HG02571 (cell line): Measurements from ENCODE around the gene C1orf50.
"Not testable (repeated sequence)": the region's sequence is repeated elsewhere in the genome, so short reads cannot be mapped to it uniquely, and the experiment has no call there.

Source experiments
- ATAC-seq: cut with Tn5 transposase; IDR thresholded peaks from one replicate; pipeline ENCODE4 v1.9.1; 2021; ENCODE audit warnings: mild to moderate bottlenecking, moderate library complexity; ENCODE audit not compliant: unreplicated experiment

C1orf50 gene

GRCh38 chr1:42797414-42797813 is 30.4 kb downstream of the C1orf50 start:
- ATAC-seq = no peak

- no peak for ATAC-seq
Measured at GRCh38 chr1:42797979-42798378, 30.9 kb downstream of the C1orf50 start.

DNA sequence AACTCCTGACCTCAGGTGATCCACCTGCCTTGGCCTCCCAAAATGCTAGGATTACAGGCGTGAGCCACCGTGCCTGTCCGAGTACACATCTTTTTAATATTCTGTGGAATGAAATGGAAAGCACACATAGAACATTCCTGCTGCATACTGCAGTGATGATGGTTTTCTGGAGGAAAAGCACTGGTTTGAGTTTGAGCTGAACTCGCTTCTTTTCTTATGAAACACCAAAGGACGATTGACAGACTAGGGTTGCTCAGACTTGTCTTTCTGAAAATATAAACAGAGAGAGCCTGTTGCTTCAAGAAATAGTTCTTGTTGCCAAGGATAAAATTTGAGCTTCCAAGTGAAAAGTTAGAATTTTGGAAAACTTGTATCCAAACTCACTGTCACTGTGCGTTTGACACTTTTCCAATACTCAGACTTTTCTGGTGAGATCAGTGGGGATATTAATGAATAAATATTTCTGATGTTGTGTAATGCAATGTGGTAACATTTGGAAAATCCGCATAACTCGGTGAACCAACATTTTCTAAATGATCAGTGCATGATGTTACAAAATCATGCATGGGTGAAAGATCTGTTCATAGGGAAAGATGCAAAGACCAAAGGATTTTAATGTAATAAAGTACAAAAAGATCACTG is 34.9 kb downstream of the C1orf50 start:
- ATAC-seq = no peak

DNA sequence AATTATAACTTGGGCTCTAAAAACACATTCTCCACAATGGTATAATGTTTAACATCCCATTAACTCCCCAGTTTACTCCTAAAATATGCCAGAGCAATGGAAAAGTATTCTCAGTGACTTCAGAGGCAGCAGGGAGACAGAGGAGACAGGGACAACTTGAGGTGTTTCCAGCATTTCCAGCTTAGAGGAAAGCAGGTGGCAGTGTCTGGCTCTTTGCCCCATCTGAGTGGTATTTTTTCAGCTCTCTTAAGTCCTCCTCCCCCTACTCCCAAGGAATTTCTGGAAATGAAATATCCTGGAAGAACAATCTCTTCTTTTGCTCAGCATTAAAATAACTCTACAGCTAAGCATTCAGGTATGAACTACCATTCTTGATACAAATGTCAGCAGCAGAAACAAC is 39.1 kb downstream of the C1orf50 start:
- no peak for ATAC-seq

DNA sequence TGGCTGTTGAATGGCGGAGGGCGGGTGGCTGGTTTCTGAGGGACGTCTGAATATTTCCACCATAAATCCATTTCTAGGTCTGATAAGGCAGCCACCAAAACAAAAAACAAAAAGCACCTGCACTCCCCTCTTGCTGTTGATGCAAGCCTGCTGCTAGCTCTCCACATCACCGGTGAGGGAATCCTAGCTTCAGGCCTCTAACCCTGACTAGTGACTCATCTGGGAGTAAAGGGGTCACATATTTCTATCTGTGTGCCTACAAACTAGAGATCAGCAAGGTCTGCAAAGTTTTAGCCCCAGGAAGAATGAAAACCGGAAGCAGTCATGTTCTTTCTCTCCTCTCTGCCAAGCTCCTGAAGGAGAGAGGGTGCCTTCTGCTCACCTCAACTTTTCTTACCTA is 39.5 kb downstream of the C1orf50 start:
- no peak for ATAC-seq

DNA sequence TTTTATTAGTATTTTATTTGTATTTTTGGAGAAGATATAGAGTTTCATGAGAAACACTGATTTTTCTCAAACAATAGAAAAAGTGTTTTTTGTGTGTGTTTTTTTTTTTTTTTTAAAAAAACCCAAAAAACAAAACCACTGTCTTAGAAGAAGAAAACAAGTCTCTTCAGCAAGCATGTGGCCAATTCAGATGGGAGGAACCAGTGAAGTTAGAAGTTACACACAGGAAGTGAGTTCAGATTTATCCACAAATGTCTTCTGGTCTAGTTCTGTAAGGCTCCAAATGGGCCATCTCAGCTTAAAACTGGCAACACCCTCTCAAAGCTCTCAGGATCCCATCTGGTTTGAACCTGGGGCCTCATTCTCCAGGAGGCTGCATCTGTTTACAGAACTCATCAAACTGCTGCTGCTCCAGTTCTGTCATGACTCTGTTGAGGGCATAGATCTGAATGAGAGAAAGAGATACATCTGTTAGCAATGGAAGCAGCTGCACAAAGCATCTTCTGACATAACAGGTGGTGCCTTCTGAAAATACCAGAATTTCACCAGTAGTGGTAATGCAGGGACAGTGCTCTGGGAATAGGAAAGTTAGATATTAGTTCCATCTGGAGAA is 40.1 kb downstream of the C1orf50 start:
- no peak for ATAC-seq

- not testable (repeated sequence) for ATAC-seq
Measured at GRCh38 chr1:42814815-42815214, 47.8 kb downstream of the C1orf50 start.

- ATAC-seq = no peak
Measured at GRCh38 chr1:42815941-42816584, 49.0 kb downstream of the C1orf50 start.

DNA sequence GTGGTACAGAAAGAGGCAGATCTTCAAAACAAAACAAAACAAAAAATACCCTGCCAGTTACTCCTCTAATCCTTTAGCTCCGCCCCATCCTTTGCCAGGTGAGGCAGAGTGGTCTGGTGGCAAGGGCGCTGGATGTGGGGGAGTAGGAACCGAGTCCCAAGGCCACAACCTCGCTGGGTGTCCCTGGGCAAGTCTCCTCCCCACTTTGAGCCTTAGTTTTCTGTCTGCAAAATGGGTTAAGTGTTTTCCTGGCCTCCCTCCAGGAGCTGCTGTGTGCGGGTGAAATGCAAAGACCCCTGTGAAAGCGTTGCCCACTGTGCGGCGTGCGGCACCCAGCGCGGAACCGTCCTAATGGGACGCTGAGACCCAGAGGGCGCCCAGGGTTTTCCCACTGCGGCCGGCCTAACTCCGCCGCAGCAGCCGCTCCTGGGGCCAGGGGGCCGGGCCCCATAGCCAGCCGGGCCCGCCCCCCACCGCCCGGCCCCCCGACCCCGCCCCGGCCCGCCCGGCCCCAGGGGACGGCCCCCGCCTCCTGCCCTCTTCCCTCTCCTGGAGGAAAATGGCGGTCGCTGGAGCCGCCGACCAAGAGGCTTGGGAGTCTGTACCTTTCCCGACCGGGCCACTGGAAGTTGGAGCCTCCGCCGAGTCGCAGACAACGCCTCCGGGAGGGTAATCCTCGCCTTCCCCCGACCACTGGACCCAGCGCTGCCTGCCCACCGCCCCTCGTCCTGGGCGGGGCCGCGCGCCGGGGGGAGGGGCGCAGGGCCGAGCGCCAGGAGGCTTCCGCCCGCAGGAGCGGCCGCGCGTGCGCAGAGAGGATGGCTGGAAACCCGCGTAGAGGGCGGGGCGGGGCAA is 49.8 kb downstream of the C1orf50 start, which contains the start of the genes ERMAP and SVBP:
TSS of gene ERMAP (plus strand) at position 538 of the 855 bp plus-strand sequence. CDS start 13,327 bp downstream, outside the sequence.
TSS of gene SVBP (minus strand) at position 813 of the 855 bp plus-strand sequence. CDS start 853 bp downstream, outside the sequence.
- ATAC-seq = peak; percentile 80

DNA sequence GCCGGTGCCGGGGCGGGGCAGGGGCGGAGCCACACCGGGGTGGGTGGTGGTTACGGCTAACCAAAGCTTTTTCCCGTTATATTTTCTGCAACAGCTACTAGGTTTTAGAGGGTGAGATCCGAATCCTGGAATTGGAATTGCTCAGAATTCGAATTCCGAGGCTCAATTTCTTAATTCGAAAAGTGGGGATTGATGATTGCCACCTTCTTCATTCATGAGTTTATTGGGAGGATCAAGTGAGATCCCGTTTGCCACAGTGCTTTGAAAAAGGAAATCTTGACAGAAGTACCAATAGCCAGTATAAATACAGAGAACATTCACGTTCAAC is 50.4 kb downstream of the C1orf50 start:
- ATAC-seq = no peak

- no peak for ATAC-seq
Measured at GRCh38 chr1:42817976-42818375, 50.9 kb downstream of the C1orf50 start.

DNA sequence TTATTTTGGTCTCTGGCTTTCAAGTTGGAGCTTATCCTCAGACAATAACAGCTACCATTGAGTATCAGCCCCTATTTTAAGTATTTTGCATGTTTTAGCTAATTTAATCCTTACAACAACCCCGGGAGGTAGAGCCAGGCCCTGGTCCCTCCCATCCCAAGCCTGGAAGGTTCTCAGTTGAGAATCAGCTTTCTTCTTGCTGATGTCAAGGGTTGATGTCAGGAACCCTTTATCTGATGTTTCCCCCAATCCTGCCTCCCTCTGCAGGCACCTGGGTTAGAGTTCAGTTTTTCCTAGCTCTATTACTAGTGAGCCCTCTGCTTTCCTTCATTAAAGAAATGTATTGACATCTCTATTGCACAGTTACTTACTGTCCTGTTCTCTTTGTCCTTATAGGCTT is 53.8 kb downstream of the C1orf50 start:
- no peak for ATAC-seq

DNA sequence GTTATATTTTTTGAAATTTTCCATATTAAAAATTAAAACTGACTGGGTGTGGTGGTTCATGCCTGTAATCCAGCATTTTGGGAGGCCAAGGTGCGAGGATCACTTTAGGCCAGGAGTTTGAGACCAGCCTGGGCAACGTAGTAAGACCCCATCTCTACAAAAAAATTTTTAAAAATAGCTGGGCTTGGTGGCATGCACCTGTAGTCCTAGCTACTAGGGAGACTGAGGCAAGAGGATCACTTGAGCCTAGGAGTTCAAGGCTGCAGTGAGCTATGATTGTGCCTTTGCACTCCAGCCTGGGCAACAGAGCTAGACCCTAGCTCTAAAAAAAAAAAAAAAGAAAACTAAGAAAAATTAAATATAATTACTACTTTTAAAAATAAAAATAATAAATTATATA is 54.6 kb downstream of the C1orf50 start:
- ATAC-seq = no peak

- ATAC-seq = no peak
Measured at GRCh38 chr1:42822800-42823392, 55.8 kb downstream of the C1orf50 start.

GRCh38 chr1:42824481-42825035 is 57.5 kb downstream of the C1orf50 start:
- no peak for ATAC-seq

- no peak for ATAC-seq
Measured at GRCh38 chr1:42825036-42825851, 58.2 kb downstream of the C1orf50 start.
